Panc1 (cell line): ENCODE measurements around the gene TRIM15. TPM values are rescaled to one million over a fixed set of nuclear protein-coding genes. Genes with fewer than 3 reads are reported as not detected.

Experiments
- ATAC-seq: fragments of 200-7000 bp; cut with Tn5 transposase; 2 replicates; pipeline ENCODE4 v1.9.1; 2020; ENCODE audit warnings: mild to moderate bottlenecking, moderate library complexity
- BruUV-seq: library from RNA; stranded (reverse); fragments of 400-500 nt; replicated peaks from 2 replicates; lab custom pipeline; 2021; lab: Mats Ljungman, UMichigan
- CTCF ChIA-PET: fragments of 300-600 bp; sonication (Branson Sonifier 250); formaldehyde crosslinking; loops from one replicate; lab custom pipeline; 2022; ENCODE audit warnings: antibody characterized with exemption; lab: Charles Lee
- POLR2A ChIA-PET: fragments of 300-600 bp; sonication (Branson Sonifier 250); formaldehyde crosslinking; loops from one replicate; lab custom pipeline; 2022; ENCODE audit warnings: antibody characterized with exemption; lab: Charles Lee
- DNase-seq: peaks from one replicate; pipeline ENCODE4 v3.0.0-alpha.2; 2010; ENCODE audit warnings: low read depth, low spot score
- H3K27ac ChIP-seq: 2 replicates; pipeline ENCODE4 v1.5.1; 2011; ENCODE audit warnings: mild to moderate bottlenecking, low read length, inconsistent platforms
- H3K27me3 ChIP-seq: fragments of 200-500 bp; sonication (Bioruptor generic); 2 replicates; pipeline ENCODE4 v1.6.0; 2014; ENCODE audit warnings: low read length, inconsistent platforms; ENCODE audit not compliant: control insufficient read depth, insufficient read depth
- H3K36me3 ChIP-seq: fragments of 200-500 bp; sonication (Bioruptor generic); 2 replicates; pipeline ENCODE4 v1.5.1; 2014; ENCODE audit warnings: inconsistent platforms, mild to moderate bottlenecking, low read length, moderate library complexity; ENCODE audit not compliant: control insufficient read depth, insufficient read depth
- H3K4me1 ChIP-seq: 2 replicates; pipeline ENCODE4 v1.5.1; 2011; ENCODE audit warnings: inconsistent platforms, mild to moderate bottlenecking, low read length, moderate library complexity; ENCODE audit not compliant: control insufficient read depth, insufficient read depth
- H3K4me3 ChIP-seq, 2 experiments: 2 replicates each; pipeline ENCODE4 v1.5.1; 2011 to 2012; ENCODE audit warnings: low read depth in 2 of 2, low read length in 2 of 2, mild to moderate bottlenecking in 2 of 2, inconsistent platforms in 1 of 2, moderate library complexity in 1 of 2
- H3K9me3 ChIP-seq: fragments of 200-500 bp; sonication (Bioruptor generic); 2 replicates; pipeline ENCODE4 v1.5.1; 2014; ENCODE audit warnings: low read depth, mild to moderate bottlenecking, inconsistent platforms, low read length, moderate library complexity; ENCODE audit not compliant: control insufficient read depth, insufficient read depth
- POLR2AphosphoS5 ChIP-seq: IDR thresholded peaks from 2 replicates; pipeline ENCODE4 v1.6.1; 2012; ENCODE audit warnings: mild to moderate bottlenecking, low read depth, low read length, moderate library complexity
- SIN3A ChIP-seq: IDR thresholded peaks from 2 replicates; pipeline ENCODE4 v1.6.1; 2012; ENCODE audit warnings: low read depth, mild to moderate bottlenecking, low read length, moderate library complexity, borderline replicate concordance; ENCODE audit not compliant: insufficient read depth
- TCF7L2 ChIP-seq: IDR thresholded peaks from 2 replicates; pipeline ENCODE4 v1.6.1; 2011; ENCODE audit warnings: mild to moderate bottlenecking, low read depth, low read length, inconsistent platforms
- in situ Hi-C: cut with HindIII; loops from 2 replicates; pipeline ENCODE4 v1.10.0; 2016; ENCODE audit warnings: low sequenced_read_pairs, low pct_unique_long_range_greater_than_20kb
- intact Hi-C: fragments of 100-400 bp; cut with micrococcal nuclease; formaldehyde crosslinking; loops from one replicate; pipeline ENCODE4 v1.10.0; 2022; ENCODE audit not compliant: unreplicated experiment
- total RNA-seq: library from RNA; stranded (reverse); gene quantifications from one replicate; pipeline ENCODE4 v1.2.1, GENCODE V29; 2021; ENCODE audit not compliant: unreplicated experiment
- TF ChIP-seq, protein P1 (sequence below): fragments of 450-650 bp; IDR thresholded peaks from 2 replicates; pipeline ENCODE4 v1.5.1; 2017; ENCODE audit warnings: mild to moderate bottlenecking
- TF ChIP-seq, protein P2 (sequence below), 2 experiments: IDR thresholded peaks; 2 replicates each; pipeline ENCODE4 v1.6.1; 2011 to 2012; ENCODE audit warnings: low read depth in 2 of 2, control low read depth in 1 of 2, low read length in 1 of 2, mild to moderate bottlenecking in 1 of 2, moderate library complexity in 1 of 2; ENCODE audit not compliant: insufficient read depth in 1 of 2

Gene TRIM15
- total RNA-seq, 1 experiment from 2014 or later: 0.13 TPM

DNA sequence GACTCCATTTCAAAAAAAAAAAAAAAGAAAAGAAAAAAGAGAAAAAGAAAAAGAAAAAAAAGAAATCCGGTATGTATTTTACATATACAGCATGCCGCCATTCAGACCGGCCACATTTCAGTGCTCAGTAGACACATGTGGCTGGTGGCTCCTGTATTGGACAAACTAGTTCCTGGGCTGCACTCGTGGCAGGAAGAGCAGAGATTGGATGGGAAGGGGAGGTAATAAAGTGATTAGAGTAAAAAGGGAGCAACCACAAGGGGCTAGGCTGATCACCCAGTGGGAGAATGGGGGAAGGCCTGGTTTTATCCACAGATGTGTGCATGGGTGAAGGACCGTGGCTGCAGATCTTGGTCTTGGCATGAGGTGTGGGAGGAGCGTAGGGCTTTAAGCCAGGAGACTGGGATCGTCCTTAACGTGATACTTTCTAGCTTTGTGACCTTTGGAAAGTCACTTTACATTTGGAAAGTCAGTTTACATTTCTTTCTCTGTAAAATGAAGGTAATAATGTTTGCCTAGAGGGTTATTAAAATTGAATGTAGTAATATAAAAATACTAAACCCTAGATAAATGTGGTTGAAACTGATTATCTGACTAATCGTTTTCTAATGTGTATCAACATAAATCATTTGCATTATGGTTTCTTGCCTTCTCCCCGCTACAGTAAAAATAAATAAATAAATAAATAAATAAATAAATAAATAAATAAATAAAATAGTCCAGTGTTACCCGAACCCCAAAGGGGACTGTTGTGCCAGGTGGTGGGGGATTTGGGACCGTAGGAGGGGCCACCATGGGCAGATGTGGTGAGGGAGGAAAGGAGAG lies 869 bp upstream of the TRIM15 start:
- Histone ChIP-seq H3K27ac (no peak overlapping the region), H3K9me3 (no peaks in the 10 kb centered on the region), H3K4me1 (no peaks in the 10 kb centered on the region), H3K27me3 (peaks cover 6% of the 10 kb centered on the region; the same call in 1 of the 2 replicates), H3K4me3 (peak overlapping the region; percentile 29 to 52), H3K36me3 (no peaks in the 10 kb centered on the region)
- ChIA-PET POLR2A (no interaction called here), CTCF (no interaction called here)
- no TSS peak for BruUV-seq
- no peak for DNase-seq
- TF ChIP-seq POLR2AphosphoS5: no peak
- TF ChIP-seq, protein P1, sequence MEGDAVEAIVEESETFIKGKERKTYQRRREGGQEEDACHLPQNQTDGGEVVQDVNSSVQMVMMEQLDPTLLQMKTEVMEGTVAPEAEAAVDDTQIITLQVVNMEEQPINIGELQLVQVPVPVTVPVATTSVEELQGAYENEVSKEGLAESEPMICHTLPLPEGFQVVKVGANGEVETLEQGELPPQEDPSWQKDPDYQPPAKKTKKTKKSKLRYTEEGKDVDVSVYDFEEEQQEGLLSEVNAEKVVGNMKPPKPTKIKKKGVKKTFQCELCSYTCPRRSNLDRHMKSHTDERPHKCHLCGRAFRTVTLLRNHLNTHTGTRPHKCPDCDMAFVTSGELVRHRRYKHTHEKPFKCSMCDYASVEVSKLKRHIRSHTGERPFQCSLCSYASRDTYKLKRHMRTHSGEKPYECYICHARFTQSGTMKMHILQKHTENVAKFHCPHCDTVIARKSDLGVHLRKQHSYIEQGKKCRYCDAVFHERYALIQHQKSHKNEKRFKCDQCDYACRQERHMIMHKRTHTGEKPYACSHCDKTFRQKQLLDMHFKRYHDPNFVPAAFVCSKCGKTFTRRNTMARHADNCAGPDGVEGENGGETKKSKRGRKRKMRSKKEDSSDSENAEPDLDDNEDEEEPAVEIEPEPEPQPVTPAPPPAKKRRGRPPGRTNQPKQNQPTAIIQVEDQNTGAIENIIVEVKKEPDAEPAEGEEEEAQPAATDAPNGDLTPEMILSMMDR: no peak
- TF ChIP-seq, protein P2, sequence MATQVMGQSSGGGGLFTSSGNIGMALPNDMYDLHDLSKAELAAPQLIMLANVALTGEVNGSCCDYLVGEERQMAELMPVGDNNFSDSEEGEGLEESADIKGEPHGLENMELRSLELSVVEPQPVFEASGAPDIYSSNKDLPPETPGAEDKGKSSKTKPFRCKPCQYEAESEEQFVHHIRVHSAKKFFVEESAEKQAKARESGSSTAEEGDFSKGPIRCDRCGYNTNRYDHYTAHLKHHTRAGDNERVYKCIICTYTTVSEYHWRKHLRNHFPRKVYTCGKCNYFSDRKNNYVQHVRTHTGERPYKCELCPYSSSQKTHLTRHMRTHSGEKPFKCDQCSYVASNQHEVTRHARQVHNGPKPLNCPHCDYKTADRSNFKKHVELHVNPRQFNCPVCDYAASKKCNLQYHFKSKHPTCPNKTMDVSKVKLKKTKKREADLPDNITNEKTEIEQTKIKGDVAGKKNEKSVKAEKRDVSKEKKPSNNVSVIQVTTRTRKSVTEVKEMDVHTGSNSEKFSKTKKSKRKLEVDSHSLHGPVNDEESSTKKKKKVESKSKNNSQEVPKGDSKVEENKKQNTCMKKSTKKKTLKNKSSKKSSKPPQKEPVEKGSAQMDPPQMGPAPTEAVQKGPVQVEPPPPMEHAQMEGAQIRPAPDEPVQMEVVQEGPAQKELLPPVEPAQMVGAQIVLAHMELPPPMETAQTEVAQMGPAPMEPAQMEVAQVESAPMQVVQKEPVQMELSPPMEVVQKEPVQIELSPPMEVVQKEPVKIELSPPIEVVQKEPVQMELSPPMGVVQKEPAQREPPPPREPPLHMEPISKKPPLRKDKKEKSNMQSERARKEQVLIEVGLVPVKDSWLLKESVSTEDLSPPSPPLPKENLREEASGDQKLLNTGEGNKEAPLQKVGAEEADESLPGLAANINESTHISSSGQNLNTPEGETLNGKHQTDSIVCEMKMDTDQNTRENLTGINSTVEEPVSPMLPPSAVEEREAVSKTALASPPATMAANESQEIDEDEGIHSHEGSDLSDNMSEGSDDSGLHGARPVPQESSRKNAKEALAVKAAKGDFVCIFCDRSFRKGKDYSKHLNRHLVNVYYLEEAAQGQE (IDR thresholded peaks at IDR 0.05; ENCODE audit: insufficient read depth in 1 of 2, low read depth in 2 of 2, low read length in 1 of 2): no peak
- in situ Hi-C loops: no loop called here
- intact Hi-C loops: no loop called here
- no peak for ATAC-seq

DNA sequence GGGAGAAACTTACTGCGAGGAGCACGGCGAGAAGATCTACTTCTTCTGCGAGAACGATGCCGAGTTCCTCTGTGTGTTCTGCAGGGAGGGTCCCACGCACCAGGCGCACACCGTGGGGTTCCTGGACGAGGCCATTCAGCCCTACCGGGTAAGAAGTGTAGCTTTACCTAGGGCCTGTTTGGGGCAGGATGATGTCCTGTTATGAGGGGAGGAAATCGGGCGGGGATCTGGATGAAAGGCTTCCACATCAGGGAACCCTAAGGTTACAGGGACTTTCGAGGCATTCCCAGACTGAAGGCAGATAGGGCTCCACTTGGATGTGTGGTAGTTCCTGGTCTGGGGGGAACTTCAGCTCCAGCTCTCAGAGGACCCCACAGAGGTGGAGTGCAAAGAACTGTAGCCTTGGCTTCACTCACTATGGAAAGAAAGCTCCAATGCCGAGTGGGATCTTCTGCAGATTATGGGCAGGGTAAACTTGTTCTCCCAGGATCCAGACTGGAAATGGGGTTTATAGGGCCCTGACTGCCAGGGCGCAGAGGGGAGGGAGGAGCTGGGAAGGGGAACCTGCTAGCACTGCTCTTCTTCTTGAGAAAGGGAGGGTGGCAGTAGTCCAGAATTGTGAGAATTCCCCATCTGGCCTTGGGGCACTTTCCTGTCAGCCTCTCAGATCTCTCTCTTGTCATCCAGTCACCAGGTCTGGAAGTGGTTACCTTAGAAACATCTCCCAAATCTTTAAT lies 740 bp downstream of the TRIM15 start:
- Histone ChIP-seq H3K4me3 (peak overlapping the region; percentile 29 to 52), H3K27me3 (peaks cover 15% of the 10 kb centered on the region), H3K9me3 (no peaks in the 10 kb centered on the region), H3K27ac (no peak overlapping the region), H3K36me3 (no peaks in the 10 kb centered on the region), H3K4me1 (no peaks in the 10 kb centered on the region)
- ChIA-PET POLR2A (no interaction called here), CTCF (no interaction called here)
- no TSS peak for BruUV-seq
- TF ChIP-seq, protein P2 (IDR thresholded peaks at IDR 0.05; ENCODE audit: insufficient read depth in 1 of 2, low read depth in 2 of 2, low read length in 1 of 2): no peak
- TF ChIP-seq SIN3A: no peak
- TF ChIP-seq TCF7L2: no peak
- TF ChIP-seq, protein P1: no peak
- TF ChIP-seq POLR2AphosphoS5: no peak
- intact Hi-C loops: no loop called here
- no peak for DNase-seq
- in situ Hi-C loops: no loop called here
- peak; percentile 52 for ATAC-seq
